ENCODE data around the gene ATP11B.

GRCh38 chr3:182917134-182917533, 123.8 kb downstream of the ATP11B start:
- TF ChIP-seq CTCF (conservative IDR thresholded peaks at IDR 0.05; ENCODE audit: low read length) (no peak), EZH2phosphoT487 (IDR thresholded peaks at IDR 0.05; ENCODE audit: borderline replicate concordance, low read depth, low read length) (no peak)

All from OCI-LY7 (cell line).